Measurements from ENCODE around the gene ATP6V1G2.

DNA sequence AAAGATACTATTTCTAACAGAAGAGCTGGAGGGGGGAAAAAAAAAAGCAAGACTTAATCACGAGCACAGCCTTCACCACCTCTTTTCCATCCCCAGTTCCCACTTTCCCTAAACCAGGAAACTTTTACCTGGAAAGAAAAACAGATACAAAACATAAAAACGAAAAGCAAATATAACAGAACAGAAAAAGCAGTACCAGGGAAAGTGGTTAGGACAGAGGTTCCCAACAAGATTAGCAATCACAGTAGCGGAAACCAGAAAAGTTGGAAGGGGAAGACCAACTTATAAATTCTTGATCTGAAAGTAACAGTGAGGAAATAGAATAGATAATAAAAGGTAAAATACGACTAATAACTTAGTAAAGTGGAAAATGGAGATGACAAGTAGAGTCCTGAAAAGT lies 5.8 kb downstream of the ATP6V1G2 start:
- no peak for TF ChIP-seq POLR2A (IDR thresholded peaks at IDR 0.05)
- TF ChIP-seq CTCF (IDR thresholded peaks at IDR 0.05): no peak
